ENCODE measurements around the gene SCN7A. TPM values are rescaled to one million over a fixed set of nuclear protein-coding genes. Genes with fewer than 3 reads are reported as not detected.
"Not testable (repeated sequence)": the region's sequence is repeated elsewhere in the genome, so short reads cannot be mapped to it uniquely, and the experiment has no call there.

Gene SCN7A
- total and polyA plus RNA-seq, 7 donors = 0.23 to 216 (median 107) TPM

DNA sequence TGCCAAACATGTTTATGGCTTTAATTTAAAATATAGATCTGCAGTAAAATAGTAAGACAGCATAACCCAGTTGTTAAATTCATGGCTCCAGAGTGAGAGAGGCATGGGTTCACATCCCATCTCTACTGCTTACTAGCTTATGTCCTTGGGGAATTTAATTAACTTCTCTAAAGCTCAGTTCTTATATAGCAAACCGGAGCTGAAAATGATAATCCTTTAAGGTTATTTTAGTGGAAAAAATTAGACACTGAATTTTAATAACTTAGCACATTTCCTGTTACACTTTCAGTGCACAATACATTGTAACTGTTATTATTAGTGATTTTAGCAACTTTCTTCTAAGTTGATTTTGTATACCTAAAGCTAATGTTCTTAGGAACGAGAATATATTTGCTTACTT lies 133.1 kb downstream of the SCN7A start:
- 46 to 72% methylated on average over 2 of the region's 2 CpGs for WGBS, 2 donors

GRCh38 chr2:166360426-166360825 lies 133.6 kb downstream of the SCN7A start:
- TF ChIP-seq POLR2AphosphoS5 (IDR thresholded peaks at IDR 0.05) (no peak), EP300 (IDR thresholded peaks at IDR 0.05) (no peak), POLR2A (IDR thresholded peaks at IDR 0.05) (no peak)
- TF ChIP-seq, protein P1, sequence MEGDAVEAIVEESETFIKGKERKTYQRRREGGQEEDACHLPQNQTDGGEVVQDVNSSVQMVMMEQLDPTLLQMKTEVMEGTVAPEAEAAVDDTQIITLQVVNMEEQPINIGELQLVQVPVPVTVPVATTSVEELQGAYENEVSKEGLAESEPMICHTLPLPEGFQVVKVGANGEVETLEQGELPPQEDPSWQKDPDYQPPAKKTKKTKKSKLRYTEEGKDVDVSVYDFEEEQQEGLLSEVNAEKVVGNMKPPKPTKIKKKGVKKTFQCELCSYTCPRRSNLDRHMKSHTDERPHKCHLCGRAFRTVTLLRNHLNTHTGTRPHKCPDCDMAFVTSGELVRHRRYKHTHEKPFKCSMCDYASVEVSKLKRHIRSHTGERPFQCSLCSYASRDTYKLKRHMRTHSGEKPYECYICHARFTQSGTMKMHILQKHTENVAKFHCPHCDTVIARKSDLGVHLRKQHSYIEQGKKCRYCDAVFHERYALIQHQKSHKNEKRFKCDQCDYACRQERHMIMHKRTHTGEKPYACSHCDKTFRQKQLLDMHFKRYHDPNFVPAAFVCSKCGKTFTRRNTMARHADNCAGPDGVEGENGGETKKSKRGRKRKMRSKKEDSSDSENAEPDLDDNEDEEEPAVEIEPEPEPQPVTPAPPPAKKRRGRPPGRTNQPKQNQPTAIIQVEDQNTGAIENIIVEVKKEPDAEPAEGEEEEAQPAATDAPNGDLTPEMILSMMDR (IDR thresholded peaks at IDR 0.05) = no peak
- no peaks in the 10 kb centered on the region for H3K9me3 ChIP-seq
- no peak overlapping the region for H3K4me3 ChIP-seq
- intact Hi-C loops (cut with DNase I) = loop anchor here (5.0 kb wide), 1 partner anchor 157 kb away; no protein-coding TSS in a partner anchor
- no peaks in the 10 kb centered on the region for H3K36me3 ChIP-seq
- DNase-seq = no peak
- H3K27ac ChIP-seq = no peak overlapping the region
- H3K27me3 ChIP-seq = no peaks in the 10 kb centered on the region
- peaks cover 0 to 8% (median 0%) of the 10 kb centered on the region in 4 donors for H3K4me1 ChIP-seq

More for the DNA sequence above, 133.1 kb downstream of the SCN7A start:
- H3K4me1 ChIP-seq = peaks cover 0 to 8% (median 0%) of the 10 kb centered on the region in 4 donors
- H3K4me3 ChIP-seq = no peak overlapping the region
- no peak for DNase-seq
- no peaks in the 10 kb centered on the region for H3K9me3 ChIP-seq
- no peaks in the 10 kb centered on the region for H3K27me3 ChIP-seq
- no peaks in the 10 kb centered on the region for H3K36me3 ChIP-seq
- TF ChIP-seq POLR2AphosphoS5 (IDR thresholded peaks at IDR 0.05) (no peak), EP300 (IDR thresholded peaks at IDR 0.05) (no peak), POLR2A (IDR thresholded peaks at IDR 0.05) (no peak)
- TF ChIP-seq, protein P1 (IDR thresholded peaks at IDR 0.05) = no peak
- intact Hi-C loops (cut with DNase I) = loop anchor here (5.0 kb wide), 1 partner anchor 156 kb away; no protein-coding TSS in a partner anchor
- no peak overlapping the region for H3K27ac ChIP-seq

DNA sequence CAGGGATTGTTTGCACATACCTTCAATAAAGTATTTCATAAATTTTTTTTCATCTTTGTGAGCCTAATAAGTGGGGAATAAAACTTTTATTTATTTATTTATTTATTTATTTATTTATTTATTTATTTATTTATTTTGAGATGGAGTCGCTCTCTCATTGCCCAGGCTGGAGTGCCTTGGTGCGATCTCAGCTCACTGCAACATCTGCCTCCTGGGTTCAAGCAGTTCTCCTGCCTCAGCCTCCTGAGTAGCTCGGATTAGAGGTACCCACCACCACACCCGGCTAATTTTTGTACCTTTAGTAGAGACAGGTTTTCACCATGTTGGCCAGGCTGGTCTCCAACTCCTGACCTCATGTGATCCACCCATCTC lies 136.1 kb downstream of the SCN7A start:
- H3K27me3 ChIP-seq; H3K4me1 ChIP-seq; H3K4me3 ChIP-seq; H3K27ac ChIP-seq; H3K36me3 ChIP-seq; intact Hi-C loops (cut with DNase I); DNase-seq; H3K9me3 ChIP-seq: not testable (repeated sequence)
- WGBS, 2 donors = 95 to 97% methylated on average over 4 of the region's 4 CpGs

GRCh38 chr2:166357068-166357949 lies 136.7 kb downstream of the SCN7A start:
- no peak for DNase-seq
- Histone ChIP-seq H3K36me3 (no peaks in the 10 kb centered on the region), H3K27ac (no peak overlapping the region), H3K9me3 (no peaks in the 10 kb centered on the region), H3K4me3 (no peak overlapping the region), H3K27me3 (no peaks in the 10 kb centered on the region), H3K4me1 (peaks cover 0 to 8% (median 0%) of the 10 kb centered on the region in 4 donors)
- TF ChIP-seq POLR2A (IDR thresholded peaks at IDR 0.05) = no peak
- no peak for TF ChIP-seq POLR2AphosphoS5 (IDR thresholded peaks at IDR 0.05)
- TF ChIP-seq, protein P1 (IDR thresholded peaks at IDR 0.05) = no peak
- TF ChIP-seq EP300 (IDR thresholded peaks at IDR 0.05) = no peak
- WGBS, 2 donors = 95 to 97% methylated on average over 7 of the region's 7 CpGs
- intact Hi-C loops (cut with DNase I) = no loop called here

Other genes starting within 250 kb of the SCN7A start
- gene SCN9A, start 118.3 kb downstream of the SCN7A start, total RNA-seq = 10 to 100 TPM; 14.3 to 22.1 (median 16.0) TPM
- gene SCN9A, start 118.3 kb downstream of the SCN7A start, polyA plus RNA-seq = 1 to 10 TPM in 1 of 3 donors, under 1 TPM in 2; 0.23 to 2.8 (median 0.60) TPM